H9 (cell line): Measurements from ENCODE around the gene EOLA2. TPM values are rescaled to one million over a fixed set of nuclear protein-coding genes. Genes with fewer than 3 reads are reported as not detected.
"Not testable (repeated sequence)": the region's sequence is repeated elsewhere in the genome, so short reads cannot be mapped to it uniquely, and the experiment has no call there.

Experiments
- DNase-seq: peaks from one replicate; pipeline ENCODE4 v3.0.0-alpha.2; 2017
- H2AFZ ChIP-seq: one replicate; pipeline ENCODE4 v1.6.1; 2013; ENCODE audit warnings: mild to moderate bottlenecking, low read length, control low read depth, moderate library complexity
- H2AK5ac ChIP-seq: 2 replicates; pipeline ENCODE4 v1.6.1; 2013; ENCODE audit warnings: low read length, control low read depth, mixed read lengths; ENCODE audit not compliant: insufficient read length
- H2BK120ac ChIP-seq: one replicate; pipeline ENCODE4 v1.6.1; 2013; ENCODE audit warnings: low read depth, mild to moderate bottlenecking, low read length, control low read depth, inconsistent platforms; ENCODE audit not compliant: poor library complexity, severe bottlenecking
- H2BK12ac ChIP-seq: 2 replicates; pipeline ENCODE4 v1.6.1; 2013; ENCODE audit warnings: low read length, control low read depth, mixed read lengths, low read depth; ENCODE audit not compliant: insufficient read length
- H2BK15ac ChIP-seq: 2 replicates; pipeline ENCODE4 v1.6.1; 2013; ENCODE audit warnings: low read depth, low read length, control low read depth
- H2BK20ac ChIP-seq: one replicate; pipeline ENCODE4 v1.6.1; 2013; ENCODE audit warnings: low read depth, mild to moderate bottlenecking, low read length, control low read depth, inconsistent platforms; ENCODE audit not compliant: poor library complexity, severe bottlenecking
- H2BK5ac ChIP-seq: 2 replicates; pipeline ENCODE4 v1.6.1; 2013; ENCODE audit warnings: low read length, control low read depth, mixed read lengths; ENCODE audit not compliant: insufficient read length
- H3K14ac ChIP-seq: 2 replicates; pipeline ENCODE4 v1.6.1; 2013; ENCODE audit warnings: low read length, control low read depth; ENCODE audit not compliant: insufficient read depth
- H3K18ac ChIP-seq: 2 replicates; pipeline ENCODE4 v1.6.1; 2013; ENCODE audit warnings: low read depth, mild to moderate bottlenecking, mixed read lengths, low read length, control low read depth; ENCODE audit not compliant: insufficient read length
- H3K23ac ChIP-seq: 2 replicates; pipeline ENCODE4 v1.6.1; 2013; ENCODE audit warnings: low read length, control low read depth, mixed read lengths, low read depth; ENCODE audit not compliant: insufficient read length
- H3K23me2 ChIP-seq: 2 replicates; pipeline ENCODE4 v1.6.1; 2013; ENCODE audit warnings: low read depth, mild to moderate bottlenecking, mixed read lengths, low read length, control low read depth; ENCODE audit not compliant: insufficient read length, poor library complexity, severe bottlenecking
- H3K27ac ChIP-seq: 2 replicates; pipeline ENCODE4 v1.5.1; 2013; ENCODE audit warnings: low read length, control low read depth, mixed read lengths, low read depth; ENCODE audit not compliant: insufficient read length
- H3K27me3 ChIP-seq: 2 replicates; pipeline ENCODE4 v1.6.1; 2013; ENCODE audit warnings: low read length, control low read depth, inconsistent platforms; ENCODE audit not compliant: insufficient read depth
- H3K4ac ChIP-seq: 2 replicates; pipeline ENCODE4 v1.6.1; 2013; ENCODE audit warnings: low read depth, mild to moderate bottlenecking, control low read depth, inconsistent platforms, low read length, moderate library complexity
- H3K4me1 ChIP-seq: 2 replicates; pipeline ENCODE4 v1.6.1; 2013; ENCODE audit warnings: low read length, control low read depth, inconsistent platforms; ENCODE audit not compliant: insufficient read depth
- H3K4me2 ChIP-seq: 2 replicates; pipeline ENCODE4 v1.6.1; 2013; ENCODE audit warnings: low read length, control low read depth, mixed read lengths; ENCODE audit not compliant: insufficient read length, insufficient read depth
- H3K56ac ChIP-seq: 2 replicates; pipeline ENCODE4 v1.6.1; 2013; ENCODE audit warnings: low read depth, mild to moderate bottlenecking, mixed read lengths, low read length, control low read depth; ENCODE audit not compliant: insufficient read length
- H3K79me1 ChIP-seq: 2 replicates; pipeline ENCODE4 v1.6.1; 2013; ENCODE audit warnings: low read depth, mild to moderate bottlenecking, moderate library complexity, low read length, control low read depth, inconsistent platforms; ENCODE audit not compliant: insufficient read depth, poor library complexity, severe bottlenecking
- H3K79me2 ChIP-seq: 2 replicates; pipeline ENCODE4 v1.6.1; 2013; ENCODE audit warnings: low read length, control low read depth, inconsistent platforms; ENCODE audit not compliant: insufficient read depth
- H3K9ac ChIP-seq: 2 replicates; pipeline ENCODE4 v1.6.1; 2013; ENCODE audit warnings: low read length, control low read depth, mixed read lengths; ENCODE audit not compliant: insufficient read length; ENCODE audit errors: extremely low read depth
- H3K9me3 ChIP-seq: one replicate; pipeline ENCODE4 v1.6.1; 2013; ENCODE audit warnings: low read depth, low read length, inconsistent platforms; ENCODE audit not compliant: control insufficient read depth
- H3T11ph ChIP-seq: one replicate; pipeline ENCODE4 v1.6.1; 2013; ENCODE audit warnings: mild to moderate bottlenecking, low read length, control low read depth, inconsistent platforms
- H4K20me1 ChIP-seq: one replicate; pipeline ENCODE4 v1.6.1; 2013; ENCODE audit not compliant: control insufficient read depth, insufficient read length, insufficient read depth
- H4K5ac ChIP-seq: 2 replicates; pipeline ENCODE4 v1.6.1; 2013; ENCODE audit warnings: low read depth, mild to moderate bottlenecking, mixed read lengths, low read length, control low read depth; ENCODE audit not compliant: insufficient read length
- H4K8ac ChIP-seq: replicated peaks from 2 replicates; pipeline ENCODE4 v1.6.1; 2013; ENCODE audit warnings: low read length, control low read depth, mixed read lengths, low read depth; ENCODE audit not compliant: insufficient read length
- H4K91ac ChIP-seq: 2 replicates; pipeline ENCODE4 v1.6.1; 2013; ENCODE audit warnings: low read depth, mild to moderate bottlenecking, moderate library complexity, mixed read lengths, low read length, control low read depth; ENCODE audit not compliant: insufficient read length
- H3K27ac Mint-ChIP-seq, 3 experiments: 2 replicates in 2 of 3; 3 replicates in 1 of 3; pipeline ENCODE4 v1.8.0; 2020 to 2021; ENCODE audit warnings: mixed read lengths in 3 of 3, mild to moderate bottlenecking in 1 of 3, moderate library complexity in 1 of 3
- H3K27me3 Mint-ChIP-seq: 2 replicates; pipeline ENCODE4 v1.8.0; 2021; ENCODE audit warnings: low read depth, mild to moderate bottlenecking, moderate library complexity, mixed read lengths
- H3K36me3 Mint-ChIP-seq, 3 experiments: 2 replicates in 2 of 3; 3 replicates in 1 of 3; pipeline ENCODE4 v1.8.0; 2020 to 2021; ENCODE audit warnings: low read depth in 3 of 3, mixed read lengths in 3 of 3; ENCODE audit not compliant: insufficient read depth in 1 of 3
- H3K4me1 Mint-ChIP-seq, 2 experiments: 2 replicates each; pipeline ENCODE4 v1.8.0; 2020; ENCODE audit warnings: mixed read lengths in 2 of 2
- H3K4me3 Mint-ChIP-seq, 2 experiments: 2 replicates in 1 of 2; 3 replicates in 1 of 2; pipeline ENCODE4 v1.8.0; 2020 to 2021; ENCODE audit warnings: mild to moderate bottlenecking in 2 of 2, mixed read lengths in 2 of 2, moderate library complexity in 1 of 2
- H3K9me3 Mint-ChIP-seq, 2 experiments: 2 replicates in 1 of 2; 3 replicates in 1 of 2; pipeline ENCODE4 v1.8.0; 2020; ENCODE audit warnings: mild to moderate bottlenecking in 2 of 2, mixed read lengths in 2 of 2, moderate library complexity in 1 of 2
- WGBS: extraction: QIAGEN DNeasy Blood & Tissue Kit; methylation state at CpG from one replicate; pipeline ENCODE4 v1.1.7; 2013; ENCODE audit warnings: missing lambda C conversion rate, low lambda C conversion rate, mixed read lengths; ENCODE audit not compliant: insufficient read length; ENCODE audit errors: extremely low coverage; 5-methylcytosine and 5-hydroxymethylcytosine counted together
- total RNA-seq: library from RNA; stranded (reverse); gene quantifications from 2 replicates; pipeline ENCODE4 v1.2.1, GENCODE V29; 2021

The EOLA2 gene
- total RNA-seq, 1 experiment from 2014 or later: 38.9 TPM

GRCh38 chrX:149924434-149924833, 13.9 kb downstream of the EOLA2 start:
- not testable (repeated sequence) for H3K23me2 ChIP-seq, H3T11ph ChIP-seq, H3K27me3 Mint-ChIP-seq, H3K4ac ChIP-seq, H2BK12ac ChIP-seq, H3K4me1 ChIP-seq, H2BK15ac ChIP-seq, H3K36me3 Mint-ChIP-seq, H2AK5ac ChIP-seq, H3K27me3 ChIP-seq, H2BK5ac ChIP-seq, H4K20me1 ChIP-seq, DNase-seq, H3K18ac ChIP-seq, H4K8ac ChIP-seq, H3K79me1 ChIP-seq, H3K4me3 Mint-ChIP-seq, H3K9ac ChIP-seq, H3K9me3 ChIP-seq, H3K27ac ChIP-seq, H3K27ac Mint-ChIP-seq, H3K4me1 Mint-ChIP-seq, H3K4me2 ChIP-seq, H3K23ac ChIP-seq, H4K5ac ChIP-seq, H3K14ac ChIP-seq, H2AFZ ChIP-seq, H3K56ac ChIP-seq, H4K91ac ChIP-seq, H3K79me2 ChIP-seq, H2BK20ac ChIP-seq, H3K9me3 Mint-ChIP-seq, H2BK120ac ChIP-seq
- no CpG with 5 or more reads among the region's 5 CpGs for WGBS

- not testable (repeated sequence) for H3K27me3 Mint-ChIP-seq, H4K5ac ChIP-seq, H2BK120ac ChIP-seq, H4K8ac ChIP-seq, H4K91ac ChIP-seq, H3K27ac ChIP-seq, H3K56ac ChIP-seq, H3K9me3 Mint-ChIP-seq, H2AFZ ChIP-seq, H2BK5ac ChIP-seq, H3K79me1 ChIP-seq, H3K4me1 Mint-ChIP-seq, H3K36me3 Mint-ChIP-seq, H3K23ac ChIP-seq, H4K20me1 ChIP-seq, H3K27me3 ChIP-seq, H3K23me2 ChIP-seq, H3K27ac Mint-ChIP-seq, H3K79me2 ChIP-seq, DNase-seq, H3T11ph ChIP-seq, H3K4me3 Mint-ChIP-seq, H2BK20ac ChIP-seq, H3K18ac ChIP-seq, H3K4me2 ChIP-seq, H3K9me3 ChIP-seq, H2AK5ac ChIP-seq, H3K4ac ChIP-seq, H2BK12ac ChIP-seq, H3K14ac ChIP-seq, H2BK15ac ChIP-seq, H3K9ac ChIP-seq, H3K4me1 ChIP-seq
- no CpG with 5 or more reads among the region's 4 CpGs for WGBS
These were observed 14.5 kb downstream of the EOLA2 start for GRCh38 chrX:149923836-149924235.
